Adrenal gland (tissue), 12 donors: ENCODE data around the gene CADPS. TPM values are rescaled to one million over a fixed set of nuclear protein-coding genes. Genes with fewer than 3 reads are reported as not detected.

Experiments used
- DNase-seq, 7 donors: peaks; one replicate each; pipeline ENCODE4 v3.0.0-alpha.2; 2019 to 2020
- H3K27ac ChIP-seq, 5 donors: fragments of 200-600 bp; sonication (generic) in 4 of 5; 1 replicate in 3 of 5; 2 replicates in 2 of 5; pipeline versions ENCODE4 v1.5.1 to v1.8.0; 2016 to 2020; ENCODE audit warnings: mild to moderate bottlenecking in 1 of 5
- H3K27me3 ChIP-seq: fragments of 200-600 bp; 2 replicates; pipeline ENCODE4 v1.8.0; 2021
- H3K36me3 ChIP-seq, 2 donors: fragments of 200-600 bp; replicated peaks in 1 of 2; 1 replicate in 1 of 2; 2 replicates in 1 of 2; pipeline versions ENCODE4 v1.5.1 to v1.8.0; 2018 to 2022
- H3K4me1 ChIP-seq, 2 donors: fragments of 200-600 bp; replicated peaks in 1 of 2; 1 replicate in 1 of 2; 2 replicates in 1 of 2; pipeline versions ENCODE4 v1.5.1 to v1.8.0; 2018 to 2021
- H3K4me3 ChIP-seq, 4 donors: fragments of 200-600 bp; sonication (generic) in 3 of 4; one replicate each; pipeline ENCODE4 v1.5.1; 2016 to 2018
- H3K9me3 ChIP-seq, 3 donors: fragments of 200-600 bp; sonication (generic) in 1 of 3; replicated peaks in 1 of 3; 1 replicate in 2 of 3; 2 replicates in 1 of 3; pipeline versions ENCODE4 v1.5.1 to v1.8.0; 2016 to 2021
- CTCF ChIP-seq, 6 experiments: fragments of 450-650 bp in 4 of 6; fragments of 200-600 bp in 2 of 6; sonication (generic) in 1 of 6; IDR thresholded peaks; 1 replicate in 5 of 6; 2 replicates in 1 of 6; pipeline versions ENCODE4 v1.5.1 to v1.8.0; 2016 to 2021; ENCODE audit warnings: antibody characterized with exemption in 6 of 6, mild to moderate bottlenecking in 2 of 6, moderate library complexity in 1 of 6
- POLR2A ChIP-seq, 2 donors: fragments of 450-650 bp; IDR thresholded peaks; one replicate each; pipeline ENCODE4 v1.6.1; 2017; ENCODE audit warnings: antibody characterized with exemption in 2 of 2, mild to moderate bottlenecking in 2 of 2, moderate library complexity in 1 of 2
- WGBS, 4 donors: extraction: QIAGEN DNeasy Blood & Tissue Kit in 2 of 4; methylation state at CpG; one replicate each; pipeline versions ENCODE4 v1.1.5 to v1.1.7; 2013 to 2017; 5-methylcytosine and 5-hydroxymethylcytosine counted together
- intact Hi-C, 2 donors: fragments of 100-400 bp; cut with DNase I; formaldehyde crosslinking; loops; one replicate each; pipeline versions ENCODE4 v1.14.1 to v1.15.0; 2022 to 2023
- polyA plus RNA-seq, 3 donors: library from polyadenylated mRNA; stranded (reverse); fragments of 200-250 nt in 2 of 3; fragments of 350-450 nt in 1 of 3; fragmentation: Illumina TruSeq in 1 of 3; extraction: RNeasy Lipid Tissue Mini Kit (QIAGEN cat#74804) in 1 of 3; gene quantifications; one replicate each; pipeline ENCODE4 v1.2.3, GENCODE V29; 2013 to 2014
- total RNA-seq, 9 donors: library from RNA; depleted of rRNA in 4 of 9; stranded (reverse); fragments of >200 nt in 4 of 9; fragments of 120-200 nt in 1 of 9; fragmentation: NEBNext Ultra II Directional in 1 of 9; extraction: Animal tissue kit (Norgen Biotek cat#: 25700) in 1 of 9; gene quantifications; one replicate each; pipeline versions ENCODE4 v1.1.0 to v1.2.4, GENCODE V29; 2013 to 2023
- donor health status: healthy with polysubstance abuse.
- donor health status: Bipolar disorder and iron deficiency.
- donor health status: DM: yes; HTN: yes; CAD: no.
- donor health status: DM: no; HTN: no; CAD: no.
- donor health status: DM: no; HTN: no; CAD: no.
- donor health status: DM: yes; HTN: yes; CAD: no.

Gene CADPS
- total and polyA plus RNA-seq, 12 donors, result 0.24 to 36.5 (median 11.2) TPM; not detected in 2

GRCh38 chr3:62416144-62416543, 459.1 kb downstream of the CADPS start:
- TF ChIP-seq CTCF (IDR thresholded peaks at IDR 0.05), result no peak
- no peak for TF ChIP-seq POLR2A (IDR thresholded peaks at IDR 0.05)
- H3K27me3 ChIP-seq, result no peaks in the 10 kb centered on the region
- no peaks in the 10 kb centered on the region for H3K9me3 ChIP-seq
- no peaks in the 10 kb centered on the region for H3K4me1 ChIP-seq
- 55 to 67% (median 60%) methylated on average over 3 of the region's 3 CpGs for WGBS, 4 donors
- DNase-seq, result no peak
- intact Hi-C loops, result no loop called here
- H3K4me3 ChIP-seq, result no peak overlapping the region
- no peak overlapping the region for H3K27ac ChIP-seq
- no peaks in the 10 kb centered on the region for H3K36me3 ChIP-seq

GRCh38 chr3:62415312-62415801, 459.9 kb downstream of the CADPS start:
- no peak for DNase-seq
- no peak for TF ChIP-seq POLR2A (IDR thresholded peaks at IDR 0.05)
- no peak for TF ChIP-seq CTCF (IDR thresholded peaks at IDR 0.05)
- no peaks in the 10 kb centered on the region for H3K27me3 ChIP-seq

GRCh38 chr3:62414786-62415185, 460.4 kb downstream of the CADPS start:
- Histone ChIP-seq H3K9me3 (no peaks in the 10 kb centered on the region), H3K4me1 (no peaks in the 10 kb centered on the region), H3K36me3 (no peaks in the 10 kb centered on the region), H3K27ac (no peak overlapping the region), H3K27me3 (no peaks in the 10 kb centered on the region), H3K4me3 (no peak overlapping the region)
- intact Hi-C loops, result no loop called here
- TF ChIP-seq CTCF (IDR thresholded peaks at IDR 0.05), result no peak
- TF ChIP-seq POLR2A (IDR thresholded peaks at IDR 0.05), result no peak
- 79 to 85% (median 82%) methylated on average over 11 of the region's 11 CpGs for WGBS, 4 donors
- no peak for DNase-seq

More at GRCh38 chr3:62415312-62415801, 459.9 kb downstream of the CADPS start:
- no peak overlapping the region for H3K27ac ChIP-seq
- 57 to 61% (median 58%) methylated on average over 8 to 9 of the region's 9 CpGs for WGBS, 4 donors
- H3K4me3 ChIP-seq, result no peak overlapping the region
- intact Hi-C loops, result no loop called here
- H3K9me3 ChIP-seq, result no peaks in the 10 kb centered on the region
- H3K36me3 ChIP-seq, result no peaks in the 10 kb centered on the region
- H3K4me1 ChIP-seq, result no peaks in the 10 kb centered on the region

- H3K27ac ChIP-seq, result no peak overlapping the region
- H3K27me3 ChIP-seq, result no peaks in the 10 kb centered on the region
- no peaks in the 10 kb centered on the region for H3K9me3 ChIP-seq
- no peaks in the 10 kb centered on the region for H3K36me3 ChIP-seq
- H3K4me3 ChIP-seq, result no peak overlapping the region
- intact Hi-C loops, result no loop called here
- no peaks in the 10 kb centered on the region for H3K4me1 ChIP-seq
- TF ChIP-seq POLR2A (IDR thresholded peaks at IDR 0.05), result no peak
- TF ChIP-seq CTCF (IDR thresholded peaks at IDR 0.05), result no peak
- WGBS, 4 donors, result 69 to 76% (median 72%) methylated on average over 2 of the region's 2 CpGs
- no peak for DNase-seq
These were observed 461.5 kb downstream of the CADPS start for GRCh38 chr3:62413687-62414086.
